HCT116 (cell line): ENCODE results near the gene PAQR4.

ENCODE experiments used
- POLR2A ChIP-seq: IDR thresholded peaks from 2 replicates; pipeline ENCODE4 v1.7.0; 2011; ENCODE audit warnings: borderline replicate concordance; ENCODE audit not compliant: insufficient read depth, insufficient read length; ENCODE audit errors: extremely low read depth
- POLR2AphosphoS5 ChIP-seq: IDR thresholded peaks from 2 replicates; pipeline ENCODE4 v1.6.1; 2011; ENCODE audit warnings: mild to moderate bottlenecking, low read depth, low read length, moderate library complexity

- TF ChIP-seq POLR2A (no peak), POLR2AphosphoS5 (no peak)
Measured at GRCh38 chr16:2939968-2940367, 29.2 kb upstream of the PAQR4 start.
